ENCODE results near the gene SPOCK3. TPM values are rescaled to one million over a fixed set of nuclear protein-coding genes. Genes with fewer than 3 reads are reported as not detected.
A peak's percentile ranks its signal among the peaks of the same experiment; 100 is the strongest.

The SPOCK3 gene
- total and polyA plus RNA-seq, 2 of the 13 experiments (the other 11 are each of a cell fraction or from before 2014, with no cell fraction given): not detected

- TF ChIP-seq LCORL (IDR thresholded peaks at IDR 0.05) (no peak), LCORL (CRISPR knock-in tag; IDR thresholded peaks at IDR 0.05) (peak; percentile 51; the same call in 1 of the 2 replicates), SRSF1 (optimal IDR thresholded peaks at IDR 0.05; ENCODE audit: low read depth, low read length) (no peak), GATAD1 (CRISPR knock-in tag; IDR thresholded peaks at IDR 0.05) (no peak), MIER3 (CRISPR knock-in tag; IDR thresholded peaks at IDR 0.05; ENCODE audit: borderline replicate concordance) (no peak), ZC3H4 (CRISPR knock-in tag; IDR thresholded peaks at IDR 0.05; ENCODE audit: borderline replicate concordance) (no peak), ZNF883 (CRISPR knock-in tag; IDR thresholded peaks at IDR 0.05; ENCODE audit: not compliant biosample characterization) (no peak), ZSCAN29 (CRISPR knock-in tag; conservative IDR thresholded peaks at IDR 0.05) (no peak), TCF12 (IDR thresholded peaks at IDR 0.05) (no peak), TCF12 (CRISPR knock-in tag; IDR thresholded peaks at IDR 0.05) (no peak), ZNF747 (CRISPR knock-in tag; IDR thresholded peaks at IDR 0.05; ENCODE audit: borderline replicate concordance) (no peak), ZBTB42 (CRISPR knock-in tag; IDR thresholded peaks at IDR 0.05) (no peak), HMGA1 (CRISPR knock-in tag; conservative IDR thresholded peaks at IDR 0.05) (no peak), CREB1 (IDR thresholded peaks at IDR 0.05) (no peak), CREB1 (CRISPR knock-in tag; IDR thresholded peaks at IDR 0.05) (no peak), ZNF616 (CRISPR knock-in tag; IDR thresholded peaks at IDR 0.05; ENCODE audit: low read depth) (no peak), ZFY (CRISPR knock-in tag; IDR thresholded peaks at IDR 0.05) (no peak), KDM2A (CRISPR knock-in tag; IDR thresholded peaks at IDR 0.05; ENCODE audit: borderline replicate concordance, low read depth) (no peak), ZNF335 (CRISPR knock-in tag; IDR thresholded peaks at IDR 0.05) (no peak), ZNF501 (CRISPR knock-in tag; IDR thresholded peaks at IDR 0.05) (no peak), ZNF530 (CRISPR knock-in tag; IDR thresholded peaks at IDR 0.05; ENCODE audit: low read depth) (no peak), ZNF432 (CRISPR knock-in tag; IDR thresholded peaks at IDR 0.05; ENCODE audit: borderline replicate concordance) (no peak), THYN1 (CRISPR knock-in tag; IDR thresholded peaks at IDR 0.05; ENCODE audit: borderline replicate concordance, low read depth) (no peak), PPARG (CRISPR knock-in tag; conservative IDR thresholded peaks at IDR 0.05) (no peak), HOXD1 (CRISPR knock-in tag; IDR thresholded peaks at IDR 0.05) (no peak), ZNF317 (CRISPR knock-in tag; IDR thresholded peaks at IDR 0.05) (no peak)
- TF ChIP-seq, protein P1, sequence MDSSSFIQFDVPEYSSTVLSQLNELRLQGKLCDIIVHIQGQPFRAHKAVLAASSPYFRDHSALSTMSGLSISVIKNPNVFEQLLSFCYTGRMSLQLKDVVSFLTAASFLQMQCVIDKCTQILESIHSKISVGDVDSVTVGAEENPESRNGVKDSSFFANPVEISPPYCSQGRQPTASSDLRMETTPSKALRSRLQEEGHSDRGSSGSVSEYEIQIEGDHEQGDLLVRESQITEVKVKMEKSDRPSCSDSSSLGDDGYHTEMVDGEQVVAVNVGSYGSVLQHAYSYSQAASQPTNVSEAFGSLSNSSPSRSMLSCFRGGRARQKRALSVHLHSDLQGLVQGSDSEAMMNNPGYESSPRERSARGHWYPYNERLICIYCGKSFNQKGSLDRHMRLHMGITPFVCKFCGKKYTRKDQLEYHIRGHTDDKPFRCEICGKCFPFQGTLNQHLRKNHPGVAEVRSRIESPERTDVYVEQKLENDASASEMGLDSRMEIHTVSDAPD (CRISPR knock-in tag; IDR thresholded peaks at IDR 0.05): peak; percentile 30; the same call in 1 of the 2 replicates
- TF ChIP-seq, protein P2, sequence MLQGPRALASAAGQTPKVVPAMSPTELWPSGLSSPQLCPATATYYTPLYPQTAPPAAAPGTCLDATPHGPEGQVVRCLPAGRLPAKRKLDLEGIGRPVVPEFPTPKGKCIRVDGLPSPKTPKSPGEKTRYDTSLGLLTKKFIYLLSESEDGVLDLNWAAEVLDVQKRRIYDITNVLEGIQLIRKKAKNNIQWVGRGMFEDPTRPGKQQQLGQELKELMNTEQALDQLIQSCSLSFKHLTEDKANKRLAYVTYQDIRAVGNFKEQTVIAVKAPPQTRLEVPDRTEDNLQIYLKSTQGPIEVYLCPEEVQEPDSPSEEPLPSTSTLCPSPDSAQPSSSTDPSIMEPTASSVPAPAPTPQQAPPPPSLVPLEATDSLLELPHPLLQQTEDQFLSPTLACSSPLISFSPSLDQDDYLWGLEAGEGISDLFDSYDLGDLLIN (CRISPR knock-in tag; IDR thresholded peaks at IDR 0.05; ENCODE audit: borderline replicate concordance): no peak
These were observed 57.4 kb downstream of the SPOCK3 start (continued) for GRCh38 chr4:167176723-167177367.
